Erythroblast (primary cell): ENCODE measurements around the gene ADAR.

ENCODE experiments used
- GATA1 ChIP-seq: IDR thresholded peaks from 2 replicates; pipeline ENCODE4 v1.6.1; 2011; ENCODE audit warnings: low read depth, mild to moderate bottlenecking, control low read depth, low read length, moderate library complexity
- POLR2A ChIP-seq: IDR thresholded peaks from 2 replicates; pipeline ENCODE4 v1.6.1; 2011; ENCODE audit warnings: mild to moderate bottlenecking, low read length

- TF ChIP-seq POLR2A (no peak), GATA1 (no peak)
These were observed 40.4 kb downstream of the ADAR start, which contains the start of gene CHRNB2 for GRCh38 chr1:154567386-154568156.
